ENCODE data around the gene PPARGC1A. TPM values are rescaled to one million over a fixed set of nuclear protein-coding genes. Genes with fewer than 3 reads are reported as not detected.

The PPARGC1A gene
- total and polyA plus RNA-seq, 2 of the 13 experiments (the other 11 are each of a cell fraction or from before 2014, with no cell fraction given), result 20.7 to 37.3 TPM

GRCh38 chr4:23759066-23759465 lies 130.8 kb downstream of the PPARGC1A start:
- Histone ChIP-seq H3K36me3 (replicated peaks in 1 of 2; ENCODE audit: control insufficient read depth in 1 of 2, insufficient read depth in 2 of 2, low read length in 2 of 2) (no peaks in the 10 kb centered on the region), H3K27me3 (ENCODE audit: control insufficient read depth in 1 of 2, insufficient read depth in 2 of 2, low read length in 2 of 2) (no peaks in the 10 kb centered on the region), H3K79me2 (ENCODE audit: insufficient read depth, low read length) (no peaks in the 10 kb centered on the region), H3K4me1 (ENCODE audit: insufficient read depth, low read length) (peaks cover 7% of the 10 kb centered on the region), H3K4me2 (ENCODE audit: low read depth, low read length) (no peak overlapping the region), H3K4me3 (replicated peaks in 1 of 3; ENCODE audit: insufficient read depth in 1 of 3, low read depth in 2 of 3, low read length in 3 of 3) (no peak overlapping the region), H3K27ac (ENCODE audit: extremely low read length, insufficient read depth, low read length) (no peak overlapping the region), H3K9ac (ENCODE audit: insufficient read depth, low read depth, low read length) (no peak overlapping the region), H4K20me1 (ENCODE audit: insufficient read depth, low read length) (no peaks in the 10 kb centered on the region), H2AFZ (ENCODE audit: low read length) (no peak overlapping the region), H3K9me3 (ENCODE audit: low read length) (no peaks in the 10 kb centered on the region)
- ATAC-seq (no peak), DNase-seq (ENCODE audit: low spot score) (no peak), FAIRE-seq (no peak)
- POLR2A ChIA-PET, result no interaction called here
- WGBS (ENCODE audit: low lambda C conversion rate), result 40% methylated on average over 2 of the region's 2 CpGs
- TF ChIP-seq ZBTB1 (CRISPR knock-in tag; IDR thresholded peaks at IDR 0.05; ENCODE audit: borderline replicate concordance) (no peak), KAT7 (CRISPR knock-in tag; IDR thresholded peaks at IDR 0.05; ENCODE audit: borderline replicate concordance) (no peak), ETV5 (CRISPR knock-in tag; IDR thresholded peaks at IDR 0.05; ENCODE audit: borderline replicate concordance) (no peak), FOXO1 (CRISPR knock-in tag; IDR thresholded peaks at IDR 0.05) (no peak), RBAK (CRISPR knock-in tag; IDR thresholded peaks at IDR 0.05) (no peak), TIGD3 (CRISPR knock-in tag; IDR thresholded peaks at IDR 0.05; ENCODE audit: borderline replicate concordance) (no peak), HOXA7 (CRISPR knock-in tag; IDR thresholded peaks at IDR 0.05) (no peak), ZNF281 (CRISPR knock-in tag; IDR thresholded peaks at IDR 0.05; ENCODE audit: borderline replicate concordance) (no peak), ZMAT5 (CRISPR knock-in tag; IDR thresholded peaks at IDR 0.05; ENCODE audit: borderline replicate concordance, low read depth) (no peak), RCOR2 (CRISPR knock-in tag; IDR thresholded peaks at IDR 0.05) (no peak)
- TF ChIP-seq, protein P1, sequence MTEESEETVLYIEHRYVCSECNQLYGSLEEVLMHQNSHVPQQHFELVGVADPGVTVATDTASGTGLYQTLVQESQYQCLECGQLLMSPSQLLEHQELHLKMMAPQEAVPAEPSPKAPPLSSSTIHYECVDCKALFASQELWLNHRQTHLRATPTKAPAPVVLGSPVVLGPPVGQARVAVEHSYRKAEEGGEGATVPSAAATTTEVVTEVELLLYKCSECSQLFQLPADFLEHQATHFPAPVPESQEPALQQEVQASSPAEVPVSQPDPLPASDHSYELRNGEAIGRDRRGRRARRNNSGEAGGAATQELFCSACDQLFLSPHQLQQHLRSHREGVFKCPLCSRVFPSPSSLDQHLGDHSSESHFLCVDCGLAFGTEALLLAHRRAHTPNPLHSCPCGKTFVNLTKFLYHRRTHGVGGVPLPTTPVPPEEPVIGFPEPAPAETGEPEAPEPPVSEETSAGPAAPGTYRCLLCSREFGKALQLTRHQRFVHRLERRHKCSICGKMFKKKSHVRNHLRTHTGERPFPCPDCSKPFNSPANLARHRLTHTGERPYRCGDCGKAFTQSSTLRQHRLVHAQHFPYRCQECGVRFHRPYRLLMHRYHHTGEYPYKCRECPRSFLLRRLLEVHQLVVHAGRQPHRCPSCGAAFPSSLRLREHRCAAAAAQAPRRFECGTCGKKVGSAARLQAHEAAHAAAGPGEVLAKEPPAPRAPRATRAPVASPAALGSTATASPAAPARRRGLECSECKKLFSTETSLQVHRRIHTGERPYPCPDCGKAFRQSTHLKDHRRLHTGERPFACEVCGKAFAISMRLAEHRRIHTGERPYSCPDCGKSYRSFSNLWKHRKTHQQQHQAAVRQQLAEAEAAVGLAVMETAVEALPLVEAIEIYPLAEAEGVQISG (CRISPR knock-in tag; IDR thresholded peaks at IDR 0.05), result no peak
- no TSS peak for BruUV-seq (replicated peaks)
- intact Hi-C loops (cut with micrococcal nuclease; ENCODE audit: unreplicated experiment) (no loop called here), in situ Hi-C loops (cut with HindIII; ENCODE audit: extremely low pct_ligation_motif_present, low pct_unique_long_range_greater_than_20kb) (no loop called here)
- CTCF ChIA-PET (ENCODE audit: low intra/inter-chr PET ratio, low total read pairs), result no interaction called here

Measured in HepG2 (cell line).